ENCODE results near the gene CEND1.

The CEND1 gene

GRCh38 chr11:782264-783174 is 7.4 kb downstream of the CEND1 start:
- H3K36me3 ChIP-seq: no peaks in the 10 kb centered on the region
- H3K4me1 ChIP-seq (ENCODE audit: control insufficient read depth in 1 of 2, insufficient read depth in 1 of 2, low read depth in 1 of 2, low read length in 1 of 2): peaks cover 11 to 13% of the 10 kb centered on the region in 2 experiments
- H3K27me3 ChIP-seq: peaks cover under 1% of the 10 kb centered on the region
- H3K27ac ChIP-seq: no peak overlapping the region
- no peaks in the 10 kb centered on the region for H3K9me3 ChIP-seq
- TF ChIP-seq CTCF (IDR thresholded peaks at IDR 0.05): no peak
- H3K4me3 ChIP-seq (ENCODE audit: low read depth in 1 of 2, low read length in 1 of 2): no peak overlapping the region

GRCh38 chr11:779955-780532 is 9.8 kb downstream of the CEND1 start:
- Histone ChIP-seq H3K4me1 (ENCODE audit: control insufficient read depth in 1 of 2, insufficient read depth in 1 of 2, low read depth in 1 of 2, low read length in 1 of 2) (peaks cover 20 to 21% of the 10 kb centered on the region in 2 experiments), H3K27ac (no peak overlapping the region), H3K9me3 (no peaks in the 10 kb centered on the region), H3K36me3 (no peaks in the 10 kb centered on the region), H3K27me3 (no peaks in the 10 kb centered on the region), H3K4me3 (ENCODE audit: low read depth in 1 of 2, low read length in 1 of 2) (no peak overlapping the region)
- TF ChIP-seq CTCF (IDR thresholded peaks at IDR 0.05): no peak

GRCh38 chr11:778976-779954 is 10.6 kb downstream of the CEND1 start:
- Histone ChIP-seq H3K27me3 (no peaks in the 10 kb centered on the region), H3K27ac (no peak overlapping the region), H3K4me1 (ENCODE audit: control insufficient read depth in 1 of 2, insufficient read depth in 1 of 2, low read depth in 1 of 2, low read length in 1 of 2) (peaks cover 20 to 21% of the 10 kb centered on the region in 2 experiments), H3K9me3 (no peaks in the 10 kb centered on the region), H3K36me3 (no peaks in the 10 kb centered on the region), H3K4me3 (ENCODE audit: low read depth in 1 of 2, low read length in 1 of 2) (no peak overlapping the region)
- no peak for TF ChIP-seq CTCF (IDR thresholded peaks at IDR 0.05)

DNA sequence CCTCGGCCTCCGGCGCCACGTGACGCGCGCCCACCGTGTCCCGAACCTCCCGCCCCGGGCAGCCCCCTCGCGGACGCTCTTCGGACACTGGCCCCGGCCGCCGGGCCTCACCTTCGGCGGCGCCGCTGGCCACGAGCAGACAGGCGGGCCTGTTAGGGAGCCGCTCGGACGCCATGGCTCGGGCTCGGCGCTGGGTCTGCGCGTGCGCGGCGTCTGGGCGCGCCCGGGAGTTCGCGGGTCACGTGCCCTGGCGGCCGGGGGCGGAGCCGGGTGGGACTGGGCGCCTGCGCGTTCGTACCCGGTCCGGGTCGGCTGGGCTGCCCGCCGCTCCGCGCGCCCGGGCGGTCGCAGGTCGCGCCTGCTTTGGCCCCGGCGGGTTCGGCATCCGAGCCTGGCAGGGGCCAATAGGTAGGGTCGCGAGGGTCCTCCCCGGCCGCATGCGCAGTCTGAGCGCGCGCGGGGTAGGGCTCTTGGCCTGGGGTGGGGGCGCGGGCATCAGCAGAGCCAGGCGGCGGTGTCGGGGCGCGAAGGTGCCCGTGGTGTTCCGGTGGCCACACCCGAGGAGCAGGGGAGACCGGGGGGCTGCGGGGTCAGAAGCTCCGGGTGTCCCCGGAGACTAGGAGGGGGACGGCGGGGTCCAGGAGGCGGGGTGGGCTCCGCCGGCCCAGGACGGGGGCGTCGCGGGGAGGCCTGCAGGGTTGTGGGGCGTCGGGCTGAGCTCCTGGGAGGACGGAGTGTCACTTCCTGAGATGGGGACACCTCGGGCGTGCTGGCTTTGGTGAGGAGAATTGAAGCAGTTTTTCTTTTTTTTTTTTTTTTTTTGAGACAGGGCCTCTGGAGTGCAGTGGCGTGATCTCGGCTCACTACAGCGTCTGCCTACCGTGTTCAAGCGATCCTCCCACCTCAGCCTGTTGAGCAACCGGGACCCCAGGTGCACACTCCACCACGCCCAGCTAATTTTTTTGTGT is 12.3 kb downstream of the CEND1 start, which contains the start of gene GATD1:
TSS of gene GATD1 (minus strand) at position 200 of the 968 bp plus-strand sequence. CDS start at position 175, 25 bp downstream.
- peaks cover 20 to 21% of the 10 kb centered on the region in 2 experiments for H3K4me1 ChIP-seq (ENCODE audit: control insufficient read depth in 1 of 2, insufficient read depth in 1 of 2, low read depth in 1 of 2, low read length in 1 of 2)
- no peaks in the 10 kb centered on the region for H3K9me3 ChIP-seq
- H3K4me3 ChIP-seq (ENCODE audit: low read depth in 1 of 2, low read length in 1 of 2): peak within 1 kb of the TSS; percentile 68 to 95
- peaks cover 4% of the 10 kb centered on the region for H3K36me3 ChIP-seq
- H3K27me3 ChIP-seq: no peaks in the 10 kb centered on the region
- H3K27ac ChIP-seq: peak within 1 kb of the TSS; percentile 75
- peak; percentile 32 for TF ChIP-seq CTCF (IDR thresholded peaks at IDR 0.05)

Data from neutrophil (primary cell).